Hematopoietic multipotent progenitor cell treated with erythropoietin and hydrocortisone succinate and interleukin-3 and kit ligand, for 4 days (in vitro differentiated cells): Measurements from ENCODE around the gene ZC2HC1B.
A peak's percentile ranks its signal among the peaks of the same experiment; 100 is the strongest.
"Not testable (repeated sequence)": the region's sequence is repeated elsewhere in the genome, so short reads cannot be mapped to it uniquely, and the experiment has no call there.

ENCODE experiments used
- DNase-seq: peaks from one replicate; pipeline ENCODE4 v3.0.0-alpha.2; 2015

The ZC2HC1B gene

GRCh38 chr6:143864234-143864633 lies at the start of gene ZC2HC1B:
Gene ZC2HC1B, plus strand, starts transcription at chr6:143864474. Its CDS starts 66 bp downstream, at chr6:143864540.
- DNase-seq = no peak

- peak; percentile 64 for DNase-seq
These were observed 46.7 kb upstream of the ZC2HC1B start for GRCh38 chr6:143817621-143818020.

GRCh38 chr6:143821359-143821758 lies 42.9 kb upstream of the ZC2HC1B start:
- DNase-seq = no peak

- DNase-seq = no peak
These were observed 41.7 kb upstream of the ZC2HC1B start for GRCh38 chr6:143822584-143823024.

GRCh38 chr6:143823548-143823947 lies 40.7 kb upstream of the ZC2HC1B start:
- no peak for DNase-seq

- no peak for DNase-seq
These were observed 35.7 kb upstream of the ZC2HC1B start for GRCh38 chr6:143828572-143828971.

- DNase-seq = no peak
These were observed 28.1 kb upstream of the ZC2HC1B start for GRCh38 chr6:143836150-143836549.

- DNase-seq = no peak
These were observed 25.9 kb upstream of the ZC2HC1B start for GRCh38 chr6:143838395-143838794.

- no peak for DNase-seq
These were observed 25.1 kb upstream of the ZC2HC1B start for GRCh38 chr6:143839196-143839595.

- no peak for DNase-seq
These were observed 23.5 kb upstream of the ZC2HC1B start for GRCh38 chr6:143840595-143841265.

GRCh38 chr6:143842461-143842901 lies 21.8 kb upstream of the ZC2HC1B start:
- DNase-seq = no peak

- peak; percentile 99 for DNase-seq
These were observed 21.2 kb upstream of the ZC2HC1B start, which contains the start of gene LTV1 for GRCh38 chr6:143842902-143843676. Gene LTV1, plus strand, starts transcription at chr6:143843338. Its CDS starts 140 bp downstream, at chr6:143843478.

GRCh38 chr6:143843677-143843999 lies 20.6 kb upstream of the ZC2HC1B start:
- DNase-seq = peak; percentile 64

GRCh38 chr6:143844006-143844405 lies 20.3 kb upstream of the ZC2HC1B start:
- no peak for DNase-seq

- peak; percentile 40 for DNase-seq
These were observed 19.2 kb upstream of the ZC2HC1B start for GRCh38 chr6:143845033-143845432.

- DNase-seq = not testable (repeated sequence)
These were observed 12.6 kb upstream of the ZC2HC1B start for GRCh38 chr6:143851706-143852105.

GRCh38 chr6:143855057-143855456 lies 9.2 kb upstream of the ZC2HC1B start:
- DNase-seq = not testable (repeated sequence)

- DNase-seq = not testable (repeated sequence)
These were observed 7.5 kb upstream of the ZC2HC1B start for GRCh38 chr6:143856762-143857161.

- DNase-seq = no peak
These were observed 6.6 kb upstream of the ZC2HC1B start for GRCh38 chr6:143857651-143858050.

GRCh38 chr6:143859891-143860660 lies 4.2 kb upstream of the ZC2HC1B start:
- DNase-seq = no peak

- no peak for DNase-seq
These were observed 503 bp upstream of the ZC2HC1B start for GRCh38 chr6:143863771-143864170.

GRCh38 chr6:143867236-143867635 lies 3.0 kb downstream of the ZC2HC1B start:
- no peak for DNase-seq

- DNase-seq = not testable (repeated sequence)
These were observed 4.5 kb downstream of the ZC2HC1B start for GRCh38 chr6:143868808-143869207.
